ENCODE data around the gene IYD. TPM values are rescaled to one million over a fixed set of nuclear protein-coding genes. Genes with fewer than 3 reads are reported as not detected.
"Not testable (repeated sequence)": the region's sequence is repeated elsewhere in the genome, so short reads cannot be mapped to it uniquely, and the experiment has no call there.

IYD gene
- total RNA-seq, 1 donor from 2014 or later = under 0.01 TPM

- no peak for DNase-seq (ENCODE audit: low read depth in 2 of 2)
Observed at GRCh38 chr6:150427843-150428242, 59.0 kb downstream of the IYD start.

- DNase-seq (ENCODE audit: low read depth in 2 of 2) = no peak
Observed at GRCh38 chr6:150430815-150431214, 62.0 kb downstream of the IYD start.

- no peak for DNase-seq (ENCODE audit: low read depth in 2 of 2)
Observed at GRCh38 chr6:150435360-150435759, 66.5 kb downstream of the IYD start.

- DNase-seq (ENCODE audit: low read depth in 2 of 2) = no peak
Observed at GRCh38 chr6:150435832-150436231, 67.0 kb downstream of the IYD start.

- DNase-seq (ENCODE audit: low read depth in 2 of 2) = no peak
Observed at GRCh38 chr6:150439373-150439772, 70.6 kb downstream of the IYD start.

- DNase-seq (ENCODE audit: low read depth in 2 of 2) = no peak
Observed at GRCh38 chr6:150443621-150444020, 74.8 kb downstream of the IYD start.

- no peak for DNase-seq (ENCODE audit: low read depth in 2 of 2)
Observed at GRCh38 chr6:150444308-150444707, 75.5 kb downstream of the IYD start.

GRCh38 chr6:150445486-150445885 is 76.7 kb downstream of the IYD start:
- DNase-seq (ENCODE audit: low read depth in 2 of 2) = no peak

- DNase-seq (ENCODE audit: low read depth in 2 of 2) = peak in 1 of 2 donors; percentile 18
Observed at GRCh38 chr6:150448221-150448620, 79.4 kb downstream of the IYD start.

- DNase-seq (ENCODE audit: low read depth in 2 of 2) = not testable (repeated sequence)
Observed at GRCh38 chr6:150449055-150449454, 80.2 kb downstream of the IYD start.

- no peak for DNase-seq (ENCODE audit: low read depth in 2 of 2)
Observed at GRCh38 chr6:150450918-150451317, 82.1 kb downstream of the IYD start.

GRCh38 chr6:150451807-150452427 is 83.1 kb downstream of the IYD start:
- no peak for DNase-seq (ENCODE audit: low read depth in 2 of 2)

GRCh38 chr6:150452428-150453243 is 83.8 kb downstream of the IYD start:
- DNase-seq (ENCODE audit: low read depth in 2 of 2) = peak; percentile 49 to 90

GRCh38 chr6:150453357-150453756 is 84.5 kb downstream of the IYD start:
- no peak for DNase-seq (ENCODE audit: low read depth in 2 of 2)

Other genes starting within 250 kb of the IYD start
- gene PPP1R14C, start 226.0 kb upstream of the IYD start, total RNA-seq = not detected in 2 replicates
- gene PLEKHG1, start 230.9 kb downstream of the IYD start, total RNA-seq = 13.5 and 17.2 TPM in 2 replicates